H9 (cell line): ENCODE results near the gene PCCA. TPM values are rescaled to one million over a fixed set of nuclear protein-coding genes. Genes with fewer than 3 reads are reported as not detected.

Experiments used
- DNase-seq: peaks from one replicate; pipeline ENCODE4 v3.0.0-alpha.2; 2017
- H2AFZ ChIP-seq: one replicate; pipeline ENCODE4 v1.6.1; 2013; ENCODE audit warnings: mild to moderate bottlenecking, low read length, control low read depth, moderate library complexity
- H2AK5ac ChIP-seq: 2 replicates; pipeline ENCODE4 v1.6.1; 2013; ENCODE audit warnings: low read length, control low read depth, mixed read lengths; ENCODE audit not compliant: insufficient read length
- H2BK120ac ChIP-seq: one replicate; pipeline ENCODE4 v1.6.1; 2013; ENCODE audit warnings: low read depth, mild to moderate bottlenecking, low read length, control low read depth, inconsistent platforms; ENCODE audit not compliant: poor library complexity, severe bottlenecking
- H2BK12ac ChIP-seq: 2 replicates; pipeline ENCODE4 v1.6.1; 2013; ENCODE audit warnings: low read length, control low read depth, mixed read lengths, low read depth; ENCODE audit not compliant: insufficient read length
- H2BK15ac ChIP-seq: 2 replicates; pipeline ENCODE4 v1.6.1; 2013; ENCODE audit warnings: low read depth, low read length, control low read depth
- H2BK20ac ChIP-seq: one replicate; pipeline ENCODE4 v1.6.1; 2013; ENCODE audit warnings: low read depth, mild to moderate bottlenecking, low read length, control low read depth, inconsistent platforms; ENCODE audit not compliant: poor library complexity, severe bottlenecking
- H2BK5ac ChIP-seq: 2 replicates; pipeline ENCODE4 v1.6.1; 2013; ENCODE audit warnings: low read length, control low read depth, mixed read lengths; ENCODE audit not compliant: insufficient read length
- H3K14ac ChIP-seq: 2 replicates; pipeline ENCODE4 v1.6.1; 2013; ENCODE audit warnings: low read length, control low read depth; ENCODE audit not compliant: insufficient read depth
- H3K18ac ChIP-seq: 2 replicates; pipeline ENCODE4 v1.6.1; 2013; ENCODE audit warnings: low read depth, mild to moderate bottlenecking, mixed read lengths, low read length, control low read depth; ENCODE audit not compliant: insufficient read length
- H3K23ac ChIP-seq: 2 replicates; pipeline ENCODE4 v1.6.1; 2013; ENCODE audit warnings: low read length, control low read depth, mixed read lengths, low read depth; ENCODE audit not compliant: insufficient read length
- H3K23me2 ChIP-seq: 2 replicates; pipeline ENCODE4 v1.6.1; 2013; ENCODE audit warnings: low read depth, mild to moderate bottlenecking, mixed read lengths, low read length, control low read depth; ENCODE audit not compliant: insufficient read length, poor library complexity, severe bottlenecking
- H3K27ac ChIP-seq: 2 replicates; pipeline ENCODE4 v1.5.1; 2013; ENCODE audit warnings: low read length, control low read depth, mixed read lengths, low read depth; ENCODE audit not compliant: insufficient read length
- H3K27me3 ChIP-seq: 2 replicates; pipeline ENCODE4 v1.6.1; 2013; ENCODE audit warnings: low read length, control low read depth, inconsistent platforms; ENCODE audit not compliant: insufficient read depth
- H3K4ac ChIP-seq: 2 replicates; pipeline ENCODE4 v1.6.1; 2013; ENCODE audit warnings: low read depth, mild to moderate bottlenecking, control low read depth, inconsistent platforms, low read length, moderate library complexity
- H3K4me1 ChIP-seq: 2 replicates; pipeline ENCODE4 v1.6.1; 2013; ENCODE audit warnings: low read length, control low read depth, inconsistent platforms; ENCODE audit not compliant: insufficient read depth
- H3K4me2 ChIP-seq: 2 replicates; pipeline ENCODE4 v1.6.1; 2013; ENCODE audit warnings: low read length, control low read depth, mixed read lengths; ENCODE audit not compliant: insufficient read length, insufficient read depth
- H3K56ac ChIP-seq: 2 replicates; pipeline ENCODE4 v1.6.1; 2013; ENCODE audit warnings: low read depth, mild to moderate bottlenecking, mixed read lengths, low read length, control low read depth; ENCODE audit not compliant: insufficient read length
- H3K79me1 ChIP-seq: 2 replicates; pipeline ENCODE4 v1.6.1; 2013; ENCODE audit warnings: low read depth, mild to moderate bottlenecking, moderate library complexity, low read length, control low read depth, inconsistent platforms; ENCODE audit not compliant: insufficient read depth, poor library complexity, severe bottlenecking
- H3K79me2 ChIP-seq: 2 replicates; pipeline ENCODE4 v1.6.1; 2013; ENCODE audit warnings: low read length, control low read depth, inconsistent platforms; ENCODE audit not compliant: insufficient read depth
- H3K9ac ChIP-seq: 2 replicates; pipeline ENCODE4 v1.6.1; 2013; ENCODE audit warnings: low read length, control low read depth, mixed read lengths; ENCODE audit not compliant: insufficient read length; ENCODE audit errors: extremely low read depth
- H3K9me3 ChIP-seq: one replicate; pipeline ENCODE4 v1.6.1; 2013; ENCODE audit warnings: low read depth, low read length, inconsistent platforms; ENCODE audit not compliant: control insufficient read depth
- H3T11ph ChIP-seq: one replicate; pipeline ENCODE4 v1.6.1; 2013; ENCODE audit warnings: mild to moderate bottlenecking, low read length, control low read depth, inconsistent platforms
- H4K20me1 ChIP-seq: one replicate; pipeline ENCODE4 v1.6.1; 2013; ENCODE audit not compliant: control insufficient read depth, insufficient read length, insufficient read depth
- H4K5ac ChIP-seq: 2 replicates; pipeline ENCODE4 v1.6.1; 2013; ENCODE audit warnings: low read depth, mild to moderate bottlenecking, mixed read lengths, low read length, control low read depth; ENCODE audit not compliant: insufficient read length
- H4K8ac ChIP-seq: replicated peaks from 2 replicates; pipeline ENCODE4 v1.6.1; 2013; ENCODE audit warnings: low read length, control low read depth, mixed read lengths, low read depth; ENCODE audit not compliant: insufficient read length
- H4K91ac ChIP-seq: 2 replicates; pipeline ENCODE4 v1.6.1; 2013; ENCODE audit warnings: low read depth, mild to moderate bottlenecking, moderate library complexity, mixed read lengths, low read length, control low read depth; ENCODE audit not compliant: insufficient read length
- H3K27ac Mint-ChIP-seq, 3 experiments: 2 replicates in 2 of 3; 3 replicates in 1 of 3; pipeline ENCODE4 v1.8.0; 2020 to 2021; ENCODE audit warnings: mixed read lengths in 3 of 3, mild to moderate bottlenecking in 1 of 3, moderate library complexity in 1 of 3
- H3K27me3 Mint-ChIP-seq: 2 replicates; pipeline ENCODE4 v1.8.0; 2021; ENCODE audit warnings: low read depth, mild to moderate bottlenecking, moderate library complexity, mixed read lengths
- H3K36me3 Mint-ChIP-seq, 3 experiments: 2 replicates in 2 of 3; 3 replicates in 1 of 3; pipeline ENCODE4 v1.8.0; 2020 to 2021; ENCODE audit warnings: low read depth in 3 of 3, mixed read lengths in 3 of 3; ENCODE audit not compliant: insufficient read depth in 1 of 3
- H3K4me1 Mint-ChIP-seq, 2 experiments: 2 replicates each; pipeline ENCODE4 v1.8.0; 2020; ENCODE audit warnings: mixed read lengths in 2 of 2
- H3K4me3 Mint-ChIP-seq, 2 experiments: 2 replicates in 1 of 2; 3 replicates in 1 of 2; pipeline ENCODE4 v1.8.0; 2020 to 2021; ENCODE audit warnings: mild to moderate bottlenecking in 2 of 2, mixed read lengths in 2 of 2, moderate library complexity in 1 of 2
- H3K9me3 Mint-ChIP-seq, 2 experiments: 2 replicates in 1 of 2; 3 replicates in 1 of 2; pipeline ENCODE4 v1.8.0; 2020; ENCODE audit warnings: mild to moderate bottlenecking in 2 of 2, mixed read lengths in 2 of 2, moderate library complexity in 1 of 2
- CTCF ChIP-seq: fragments of 200-600 bp; sonication (generic); conservative IDR thresholded peaks from 3 replicates; pipeline ENCODE4 v1.8.0; 2021; ENCODE audit warnings: antibody characterized with exemption, mild to moderate bottlenecking
- WGBS: extraction: QIAGEN DNeasy Blood & Tissue Kit; methylation state at CpG from one replicate; pipeline ENCODE4 v1.1.7; 2013; ENCODE audit warnings: missing lambda C conversion rate, low lambda C conversion rate, mixed read lengths; ENCODE audit not compliant: insufficient read length; ENCODE audit errors: extremely low coverage; 5-methylcytosine and 5-hydroxymethylcytosine counted together
- total RNA-seq: library from RNA; stranded (reverse); gene quantifications from 2 replicates; pipeline ENCODE4 v1.2.1, GENCODE V29; 2021

Gene PCCA
- total RNA-seq, 1 experiment from 2014 or later: 56.5 TPM

- TF ChIP-seq CTCF: no peak
- Mint-ChIP-seq H3K27ac (no peak overlapping the region), H3K27me3 (no peaks in the 10 kb centered on the region), H3K4me1 (peaks cover 27 to 40% of the 10 kb centered on the region in 2 experiments), H3K4me3 (no peak overlapping the region), H3K9me3 (peaks cover 7 to 10% of the 10 kb centered on the region in 2 experiments), H3K36me3 (peaks cover 15 to 19% (median 18%) of the 10 kb centered on the region in 3 experiments)
- no peak overlapping the region for H4K91ac ChIP-seq
- no peak overlapping the region for H3K4me2 ChIP-seq
- no peak overlapping the region for H4K5ac ChIP-seq
- peaks cover 5% of the 10 kb centered on the region; the same call in 1 of the 2 replicates for H3K4me1 ChIP-seq
- no peak overlapping the region for H3K18ac ChIP-seq
- H2BK15ac ChIP-seq: no peak overlapping the region
- no peak overlapping the region for H2AK5ac ChIP-seq
- H2AFZ ChIP-seq: no peak overlapping the region
- H2BK120ac ChIP-seq: no peak overlapping the region
- H3K79me1 ChIP-seq: peaks cover 3% of the 10 kb centered on the region
- no peak overlapping the region for H3K14ac ChIP-seq
- H4K8ac ChIP-seq: no peak overlapping the region
- WGBS: no CpG with 5 or more reads among the region's 4 CpGs
- H3T11ph ChIP-seq: no peak overlapping the region
- H3K27ac ChIP-seq: no peak overlapping the region
- no peak overlapping the region for H3K9ac ChIP-seq
- H2BK12ac ChIP-seq: no peak overlapping the region
- no peak overlapping the region for H2BK20ac ChIP-seq
- no peak overlapping the region for H3K23ac ChIP-seq
- no peaks in the 10 kb centered on the region for H3K23me2 ChIP-seq
- no peak overlapping the region for H3K56ac ChIP-seq
- no peak overlapping the region for H2BK5ac ChIP-seq
- H4K20me1 ChIP-seq: no peaks in the 10 kb centered on the region
- H3K9me3 ChIP-seq: no peaks in the 10 kb centered on the region
- H3K4ac ChIP-seq: no peak overlapping the region
- H3K79me2 ChIP-seq: no peaks in the 10 kb centered on the region
- no peak for DNase-seq
- no peaks in the 10 kb centered on the region for H3K27me3 ChIP-seq
Observed at GRCh38 chr13:100125946-100126345, 37.1 kb downstream of the PCCA start.
